ENCODE data around the gene LSS.

Gene LSS

DNA sequence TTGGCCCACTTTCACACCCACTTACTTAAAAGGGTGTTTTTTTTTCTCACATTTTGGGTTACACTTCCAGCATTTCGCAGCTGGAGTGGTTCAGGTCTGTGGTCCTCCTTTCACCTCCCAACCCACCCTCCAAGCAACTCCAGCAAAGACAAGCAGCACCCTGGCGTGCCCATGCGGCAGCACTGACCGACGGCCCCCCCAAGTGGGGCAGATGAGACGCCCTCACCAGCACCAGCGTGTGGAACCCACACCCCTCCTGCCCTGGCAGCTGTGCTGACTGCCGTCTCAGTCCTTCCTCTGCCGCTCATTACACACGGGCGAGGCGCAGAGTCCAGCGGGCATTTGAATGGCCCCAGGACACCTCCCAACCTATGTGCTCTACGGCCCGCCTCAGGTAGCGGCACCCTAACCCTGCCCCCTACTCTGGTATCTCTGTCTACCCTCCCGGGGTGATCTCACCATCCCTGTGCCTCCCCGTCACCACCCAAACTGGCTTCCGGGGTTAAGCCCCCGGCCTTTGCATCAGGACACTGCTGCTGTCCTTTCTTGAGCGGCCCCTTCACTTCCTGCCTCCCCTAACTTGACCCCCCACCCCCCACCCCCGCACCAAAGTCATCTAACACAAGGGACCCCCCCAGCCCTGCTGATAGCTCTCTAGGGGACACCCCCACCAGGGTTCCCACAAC, 10.9 kb downstream of the LSS start:
- TF ChIP-seq MYC (IDR thresholded peaks at IDR 0.05; ENCODE audit: low read depth, low read length) = no peak
- TF ChIP-seq, protein P1, sequence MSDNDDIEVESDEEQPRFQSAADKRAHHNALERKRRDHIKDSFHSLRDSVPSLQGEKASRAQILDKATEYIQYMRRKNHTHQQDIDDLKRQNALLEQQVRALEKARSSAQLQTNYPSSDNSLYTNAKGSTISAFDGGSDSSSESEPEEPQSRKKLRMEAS (IDR thresholded peaks at IDR 0.05; ENCODE audit: low read depth, low read length) = no peak
- TF ChIP-seq POLR2A (IDR thresholded peaks at IDR 0.05; ENCODE audit: extremely low read depth, insufficient read length) = no peak
- TF ChIP-seq, protein P2, sequence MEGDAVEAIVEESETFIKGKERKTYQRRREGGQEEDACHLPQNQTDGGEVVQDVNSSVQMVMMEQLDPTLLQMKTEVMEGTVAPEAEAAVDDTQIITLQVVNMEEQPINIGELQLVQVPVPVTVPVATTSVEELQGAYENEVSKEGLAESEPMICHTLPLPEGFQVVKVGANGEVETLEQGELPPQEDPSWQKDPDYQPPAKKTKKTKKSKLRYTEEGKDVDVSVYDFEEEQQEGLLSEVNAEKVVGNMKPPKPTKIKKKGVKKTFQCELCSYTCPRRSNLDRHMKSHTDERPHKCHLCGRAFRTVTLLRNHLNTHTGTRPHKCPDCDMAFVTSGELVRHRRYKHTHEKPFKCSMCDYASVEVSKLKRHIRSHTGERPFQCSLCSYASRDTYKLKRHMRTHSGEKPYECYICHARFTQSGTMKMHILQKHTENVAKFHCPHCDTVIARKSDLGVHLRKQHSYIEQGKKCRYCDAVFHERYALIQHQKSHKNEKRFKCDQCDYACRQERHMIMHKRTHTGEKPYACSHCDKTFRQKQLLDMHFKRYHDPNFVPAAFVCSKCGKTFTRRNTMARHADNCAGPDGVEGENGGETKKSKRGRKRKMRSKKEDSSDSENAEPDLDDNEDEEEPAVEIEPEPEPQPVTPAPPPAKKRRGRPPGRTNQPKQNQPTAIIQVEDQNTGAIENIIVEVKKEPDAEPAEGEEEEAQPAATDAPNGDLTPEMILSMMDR (IDR thresholded peaks at IDR 0.05; ENCODE audit: low read depth, low read length) = no peak
- H3K4me3 ChIP-seq (ENCODE audit: low read depth, low read length) = no peak overlapping the region
- no peak for DNase-seq (ENCODE audit: low read depth)

DNA sequence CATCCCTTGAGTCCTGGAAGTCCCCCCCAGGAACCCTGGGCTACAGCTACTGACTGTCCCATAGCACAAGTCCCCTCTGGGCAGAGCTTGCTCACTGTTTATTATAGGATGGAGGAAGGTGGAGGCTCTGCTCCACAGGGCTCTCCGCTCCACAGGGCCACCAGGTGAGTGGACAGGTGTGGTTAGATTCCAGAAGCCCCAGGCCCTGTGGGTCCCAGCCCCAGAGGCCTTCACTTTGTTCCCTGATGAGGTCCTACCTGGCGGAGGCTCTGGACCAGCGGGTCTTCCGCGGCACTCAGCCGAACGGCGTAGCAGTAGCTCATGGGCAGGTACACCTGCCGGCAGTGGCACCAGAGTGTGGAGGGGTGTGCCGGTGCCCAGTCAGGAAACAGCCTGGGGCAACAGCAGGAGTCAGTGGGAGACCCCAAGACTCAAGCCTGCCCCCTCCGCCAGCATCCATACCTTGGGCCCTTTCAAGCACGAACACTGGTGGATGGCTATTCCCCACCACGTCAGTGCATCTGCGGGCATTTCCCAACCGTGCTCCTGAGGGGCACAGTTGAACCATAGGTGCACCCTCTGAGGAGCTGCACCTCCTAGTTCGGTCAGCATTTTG, 12.3 kb downstream of the LSS start:
- DNase-seq (ENCODE audit: low read depth) = no peak
- no peak for TF ChIP-seq MYC (IDR thresholded peaks at IDR 0.05; ENCODE audit: low read depth, low read length)
- TF ChIP-seq, protein P1 (IDR thresholded peaks at IDR 0.05; ENCODE audit: low read depth, low read length) = no peak
- TF ChIP-seq, protein P2 (IDR thresholded peaks at IDR 0.05; ENCODE audit: low read depth, low read length) = no peak

DNA sequence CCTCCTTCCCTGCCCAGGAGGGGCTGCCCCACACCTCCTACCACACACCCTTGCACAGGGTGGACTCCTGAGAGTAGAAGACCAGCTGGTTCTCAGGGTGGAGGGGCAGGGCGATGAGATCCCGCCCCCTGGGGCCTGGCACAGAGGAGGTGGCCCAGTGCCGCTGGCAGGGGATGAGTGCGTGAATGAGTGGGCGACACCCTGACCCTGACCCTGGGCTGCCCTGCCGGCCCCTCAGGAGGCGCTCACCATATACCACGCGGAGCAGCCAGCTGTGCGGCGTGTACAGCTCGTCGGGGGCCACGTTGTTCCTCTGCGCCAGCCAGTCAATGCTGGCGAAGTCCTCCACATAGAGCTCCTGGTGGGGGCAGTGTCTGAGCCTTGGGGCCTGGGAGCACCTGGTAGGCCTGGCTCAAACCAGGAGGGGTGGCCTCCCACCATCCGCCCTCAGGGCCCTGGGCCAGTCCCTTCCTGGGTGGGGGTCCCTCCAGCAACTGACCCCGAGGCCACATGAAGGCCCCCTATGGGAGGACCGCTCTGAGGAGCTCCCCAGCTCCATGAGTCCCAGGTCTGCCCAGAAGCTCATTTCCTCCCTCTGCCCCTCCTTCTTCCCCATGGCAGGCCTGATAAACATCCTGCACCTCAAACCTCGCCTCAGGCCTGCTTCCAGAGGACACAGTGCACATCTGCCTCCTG, 13.0 kb downstream of the LSS start:
- DNase-seq (ENCODE audit: low read depth) = no peak
- no peak overlapping the region for H3K4me3 ChIP-seq (ENCODE audit: low read depth, low read length)
- TF ChIP-seq, protein P1 (IDR thresholded peaks at IDR 0.05; ENCODE audit: low read depth, low read length) = no peak
- TF ChIP-seq MYC (IDR thresholded peaks at IDR 0.05; ENCODE audit: low read depth, low read length) (no peak), POLR2A (IDR thresholded peaks at IDR 0.05; ENCODE audit: extremely low read depth, insufficient read length) (no peak)
- TF ChIP-seq, protein P2 (IDR thresholded peaks at IDR 0.05; ENCODE audit: low read depth, low read length) = no peak

More for the DNA sequence above, 12.3 kb downstream of the LSS start:
- no peak overlapping the region for H3K4me3 ChIP-seq (ENCODE audit: low read depth, low read length)

DNA sequence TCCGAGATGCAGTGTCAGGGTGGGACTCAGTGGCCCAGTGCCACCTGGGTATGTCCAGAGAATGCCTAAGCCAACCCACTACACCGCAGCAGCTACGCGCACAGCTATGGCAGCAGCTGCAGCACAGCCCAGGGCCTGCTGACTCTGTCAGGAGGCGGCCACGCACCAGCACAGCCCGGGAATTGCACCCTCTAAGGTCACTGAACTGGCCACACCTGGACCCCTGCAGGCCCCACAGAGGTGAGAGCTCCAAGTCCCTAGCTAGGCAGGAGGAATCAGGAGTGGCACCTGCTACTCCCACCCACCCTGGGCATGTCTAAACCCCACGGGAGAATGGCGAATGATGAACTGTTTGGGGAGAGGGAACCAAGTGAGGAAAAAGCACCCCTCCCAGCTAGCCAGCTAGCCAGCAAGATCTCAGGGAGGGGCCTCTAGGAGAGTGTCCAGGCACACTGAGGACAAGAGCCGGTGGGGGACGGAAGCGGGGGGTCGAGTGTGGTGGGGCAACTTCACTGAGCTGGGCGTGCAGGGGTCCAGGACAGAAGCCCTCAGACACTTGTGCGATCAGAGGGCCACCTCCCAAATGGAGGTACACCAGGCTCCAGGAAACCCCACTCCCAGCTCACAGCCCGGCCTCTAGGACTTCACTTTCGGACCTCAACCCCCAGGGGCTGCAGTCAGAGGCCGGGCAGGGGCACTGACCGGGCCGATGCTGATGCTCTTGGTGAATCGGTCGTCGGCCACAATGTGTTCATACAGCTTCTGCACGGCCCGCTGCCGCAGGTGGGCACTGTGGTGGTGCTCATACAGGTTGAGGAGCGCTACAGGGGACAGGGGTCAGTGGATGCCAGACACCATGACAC, 13.9 kb downstream of the LSS start:
- no peak for TF ChIP-seq POLR2A (IDR thresholded peaks at IDR 0.05; ENCODE audit: extremely low read depth, insufficient read length)
- TF ChIP-seq, protein P1 (IDR thresholded peaks at IDR 0.05; ENCODE audit: low read depth, low read length) = no peak
- TF ChIP-seq MYC (IDR thresholded peaks at IDR 0.05; ENCODE audit: low read depth, low read length) = no peak
- TF ChIP-seq, protein P2 (IDR thresholded peaks at IDR 0.05; ENCODE audit: low read depth, low read length) = no peak
- no peak for DNase-seq (ENCODE audit: low read depth)
- H3K4me3 ChIP-seq (ENCODE audit: low read depth, low read length) = no peak overlapping the region

DNA sequence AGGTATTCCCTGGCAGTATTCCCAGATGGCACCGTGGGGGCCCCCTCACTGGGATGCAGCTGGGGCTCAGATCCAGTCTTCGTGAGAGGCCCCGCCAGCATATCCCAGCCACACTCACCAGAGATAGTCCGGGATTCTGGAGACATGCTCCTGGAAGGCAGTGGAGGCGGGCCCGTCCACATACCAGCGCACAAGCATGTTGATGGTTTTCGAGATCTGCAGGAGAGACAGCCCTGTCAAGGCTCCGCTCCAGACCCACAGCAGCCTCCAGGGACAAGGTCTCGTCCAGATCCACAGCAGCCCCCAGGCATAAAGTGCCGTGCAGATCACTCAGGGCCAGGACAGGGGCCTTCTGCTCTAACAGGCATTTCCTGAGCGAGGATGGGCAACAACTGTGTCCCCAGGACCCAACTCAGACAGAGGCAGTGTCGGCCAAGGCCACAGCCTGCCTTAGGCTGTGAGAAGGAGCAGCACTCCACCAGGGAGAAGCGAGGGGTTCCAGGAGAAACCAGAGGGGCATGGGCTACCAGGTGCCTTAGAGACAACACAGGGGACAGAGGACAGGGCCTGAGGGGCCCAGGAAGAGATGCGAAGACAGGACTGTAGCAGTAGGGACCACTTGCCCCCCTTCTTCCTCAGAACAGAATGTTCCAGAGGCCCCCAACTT, 14.8 kb downstream of the LSS start:
- no peak for DNase-seq (ENCODE audit: low read depth)
- no peak overlapping the region for H3K4me3 ChIP-seq (ENCODE audit: low read depth, low read length)

More for the DNA sequence above, 14.8 kb downstream of the LSS start:
- TF ChIP-seq POLR2A (IDR thresholded peaks at IDR 0.05; ENCODE audit: extremely low read depth, insufficient read length) = no peak

All from NB4 (cell line).